Panc1 (cell line): ENCODE data around the gene NCAPD3.

Source experiments
- POLR2AphosphoS5 ChIP-seq: IDR thresholded peaks from 2 replicates; pipeline ENCODE4 v1.6.1; 2012; ENCODE audit warnings: mild to moderate bottlenecking, low read depth, low read length, moderate library complexity
- TF ChIP-seq, protein P1 (sequence below): fragments of 450-650 bp; IDR thresholded peaks from 2 replicates; pipeline ENCODE4 v1.5.1; 2017; ENCODE audit warnings: mild to moderate bottlenecking

GRCh38 chr11:134223121-134223520 lies 646 bp downstream of the NCAPD3 start:
- TF ChIP-seq, protein P1, sequence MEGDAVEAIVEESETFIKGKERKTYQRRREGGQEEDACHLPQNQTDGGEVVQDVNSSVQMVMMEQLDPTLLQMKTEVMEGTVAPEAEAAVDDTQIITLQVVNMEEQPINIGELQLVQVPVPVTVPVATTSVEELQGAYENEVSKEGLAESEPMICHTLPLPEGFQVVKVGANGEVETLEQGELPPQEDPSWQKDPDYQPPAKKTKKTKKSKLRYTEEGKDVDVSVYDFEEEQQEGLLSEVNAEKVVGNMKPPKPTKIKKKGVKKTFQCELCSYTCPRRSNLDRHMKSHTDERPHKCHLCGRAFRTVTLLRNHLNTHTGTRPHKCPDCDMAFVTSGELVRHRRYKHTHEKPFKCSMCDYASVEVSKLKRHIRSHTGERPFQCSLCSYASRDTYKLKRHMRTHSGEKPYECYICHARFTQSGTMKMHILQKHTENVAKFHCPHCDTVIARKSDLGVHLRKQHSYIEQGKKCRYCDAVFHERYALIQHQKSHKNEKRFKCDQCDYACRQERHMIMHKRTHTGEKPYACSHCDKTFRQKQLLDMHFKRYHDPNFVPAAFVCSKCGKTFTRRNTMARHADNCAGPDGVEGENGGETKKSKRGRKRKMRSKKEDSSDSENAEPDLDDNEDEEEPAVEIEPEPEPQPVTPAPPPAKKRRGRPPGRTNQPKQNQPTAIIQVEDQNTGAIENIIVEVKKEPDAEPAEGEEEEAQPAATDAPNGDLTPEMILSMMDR: no peak
- no peak for TF ChIP-seq POLR2AphosphoS5
